CD4-positive, alpha-beta T cell treated with Interferon gamma for 1 hour (primary cell): Measurements from ENCODE around the gene ETV7.

ENCODE experiments used
- DNase-seq: peaks from one replicate; pipeline ENCODE4 v3.0.0-alpha.2; 2020

Gene ETV7

DNA sequence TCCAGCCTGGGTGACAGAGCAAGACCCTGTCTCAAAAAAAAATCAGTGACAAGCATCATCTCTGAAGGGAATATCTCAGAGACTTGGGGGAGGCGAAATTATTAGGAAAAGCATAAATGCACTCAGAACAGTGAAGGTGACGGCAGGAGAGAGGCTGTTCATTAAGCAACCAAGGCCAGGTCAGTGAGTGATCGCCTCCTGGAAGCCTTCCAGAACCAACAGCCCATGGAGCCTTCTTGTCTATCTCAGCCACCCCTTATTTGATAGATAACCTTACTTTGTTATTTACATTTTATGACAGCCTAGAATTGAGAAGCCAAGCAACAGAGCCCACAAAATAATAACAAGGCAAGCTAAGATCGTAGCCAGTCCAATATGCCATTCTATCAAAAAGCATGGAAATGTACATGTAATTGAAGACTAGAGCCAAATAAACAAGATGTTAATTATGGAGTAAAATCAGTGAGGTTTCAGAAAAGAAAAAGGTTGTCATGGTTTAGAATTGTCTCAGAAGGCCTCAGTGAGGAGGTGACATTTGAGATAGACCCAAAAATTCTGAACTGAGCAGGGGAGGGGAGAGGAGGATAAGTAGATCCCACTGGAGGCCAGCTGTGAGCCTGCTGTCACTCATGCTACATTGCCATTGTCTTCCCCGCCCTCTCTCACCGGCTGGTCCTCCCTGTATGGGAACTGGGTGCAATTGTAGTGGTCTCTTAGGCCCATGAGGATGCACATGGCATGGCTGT, 68.6 kb downstream of the ETV7 start:
- no peak for DNase-seq

DNA sequence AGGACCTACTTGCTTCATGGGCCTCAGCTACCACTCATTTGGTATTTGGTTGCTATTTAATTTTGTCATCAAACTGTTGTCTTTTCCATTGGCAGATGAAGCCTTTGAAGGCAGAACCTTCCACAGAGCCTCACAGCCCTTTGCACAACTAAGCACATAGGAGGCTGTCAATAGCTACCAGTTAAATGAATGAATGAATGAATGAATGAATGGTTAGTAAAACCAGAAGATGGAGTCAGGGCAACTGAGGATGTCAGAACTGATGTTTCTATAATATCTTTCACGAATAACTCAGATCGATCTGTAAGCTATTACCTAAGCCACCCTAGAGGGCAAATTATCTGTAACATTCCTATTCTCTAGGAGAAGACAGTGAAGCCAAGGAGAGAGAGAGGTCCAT, 69.8 kb downstream of the ETV7 start:
- no peak for DNase-seq
